WERI-Rb-1 (cell line): ENCODE measurements around the gene GOLT1B.

Experiments
- DNase-seq: peaks from one replicate; pipeline ENCODE4 v3.0.0-alpha.2; 2020
- H3K27ac ChIP-seq: fragments of 250-450 bp; sonication (Bioruptor Pico); 2 replicates; pipeline ENCODE4 v1.5.1; 2020; ENCODE audit warnings: mild to moderate bottlenecking, moderate library complexity
- H3K27me3 ChIP-seq: fragments of 250-450 bp; sonication (Bioruptor Pico); 2 replicates; pipeline ENCODE4 v1.5.1; 2021; ENCODE audit warnings: mild to moderate bottlenecking, low read depth, moderate library complexity; ENCODE audit not compliant: insufficient read depth, severe bottlenecking
- H3K36me3 ChIP-seq: fragments of 250-450 bp; sonication (Bioruptor Pico); 2 replicates; pipeline ENCODE4 v1.5.1; 2020; ENCODE audit warnings: mild to moderate bottlenecking, moderate library complexity
- H3K4me3 ChIP-seq: 2 replicates; pipeline ENCODE4 v1.5.1; 2011; ENCODE audit warnings: low read depth, mild to moderate bottlenecking, control low read depth, low read length
- H3K9me3 ChIP-seq: fragments of 250-450 bp; sonication (Bioruptor Pico); 2 replicates; pipeline ENCODE4 v1.5.1; 2021; ENCODE audit warnings: mild to moderate bottlenecking, moderate library complexity; ENCODE audit not compliant: severe bottlenecking
- TF ChIP-seq, protein P1 (sequence below): IDR thresholded peaks from 2 replicates; pipeline ENCODE4 v1.5.1; 2011; ENCODE audit warnings: low read depth, mild to moderate bottlenecking, control low read depth, inconsistent platforms, low read length

GOLT1B gene

DNA sequence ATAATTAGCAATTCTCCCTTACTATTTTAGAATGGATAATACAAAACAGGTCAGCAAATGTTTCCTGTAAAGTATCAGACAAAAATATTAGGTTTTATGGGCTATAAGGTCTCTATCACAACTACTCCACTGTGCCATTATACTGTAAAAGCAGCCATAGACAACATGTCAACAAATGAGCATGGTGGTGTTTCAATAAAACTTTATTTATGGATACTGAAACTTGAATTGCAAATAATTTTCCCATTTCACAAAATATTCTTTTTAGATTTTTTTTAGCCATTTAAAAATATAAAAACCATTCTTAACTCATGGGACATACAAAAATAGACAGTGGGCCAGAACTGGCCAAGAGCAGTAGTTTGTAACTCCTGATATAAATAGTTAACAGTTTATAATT, 15.6 kb upstream of the GOLT1B start:
- Histone ChIP-seq H3K27ac (no peak overlapping the region), H3K36me3 (peaks cover 17% of the 10 kb centered on the region), H3K4me3 (no peak overlapping the region), H3K9me3 (no peaks in the 10 kb centered on the region), H3K27me3 (no peaks in the 10 kb centered on the region)
- TF ChIP-seq, protein P1, sequence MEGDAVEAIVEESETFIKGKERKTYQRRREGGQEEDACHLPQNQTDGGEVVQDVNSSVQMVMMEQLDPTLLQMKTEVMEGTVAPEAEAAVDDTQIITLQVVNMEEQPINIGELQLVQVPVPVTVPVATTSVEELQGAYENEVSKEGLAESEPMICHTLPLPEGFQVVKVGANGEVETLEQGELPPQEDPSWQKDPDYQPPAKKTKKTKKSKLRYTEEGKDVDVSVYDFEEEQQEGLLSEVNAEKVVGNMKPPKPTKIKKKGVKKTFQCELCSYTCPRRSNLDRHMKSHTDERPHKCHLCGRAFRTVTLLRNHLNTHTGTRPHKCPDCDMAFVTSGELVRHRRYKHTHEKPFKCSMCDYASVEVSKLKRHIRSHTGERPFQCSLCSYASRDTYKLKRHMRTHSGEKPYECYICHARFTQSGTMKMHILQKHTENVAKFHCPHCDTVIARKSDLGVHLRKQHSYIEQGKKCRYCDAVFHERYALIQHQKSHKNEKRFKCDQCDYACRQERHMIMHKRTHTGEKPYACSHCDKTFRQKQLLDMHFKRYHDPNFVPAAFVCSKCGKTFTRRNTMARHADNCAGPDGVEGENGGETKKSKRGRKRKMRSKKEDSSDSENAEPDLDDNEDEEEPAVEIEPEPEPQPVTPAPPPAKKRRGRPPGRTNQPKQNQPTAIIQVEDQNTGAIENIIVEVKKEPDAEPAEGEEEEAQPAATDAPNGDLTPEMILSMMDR = no peak
- DNase-seq = no peak

DNA sequence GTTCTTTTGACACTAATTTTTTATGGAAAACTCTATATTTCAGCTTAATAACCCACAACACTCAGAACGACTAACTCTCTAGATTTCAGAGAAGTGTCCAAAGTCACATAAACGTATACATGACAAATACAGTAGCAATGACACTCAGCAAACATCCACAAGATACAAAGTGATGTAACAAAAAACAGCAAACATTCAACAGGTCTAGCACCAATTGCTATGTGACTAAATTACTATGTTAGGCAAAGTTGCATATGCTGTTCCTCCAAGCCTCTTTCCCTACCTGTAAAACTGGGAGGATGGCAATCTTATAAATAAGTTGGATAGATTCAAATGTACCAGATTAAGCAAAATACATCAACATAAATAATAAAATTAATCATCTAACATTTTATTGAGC, 1.8 kb upstream of the GOLT1B start:
- no peak overlapping the region for H3K4me3 ChIP-seq
- TF ChIP-seq, protein P1 = no peak

DNA sequence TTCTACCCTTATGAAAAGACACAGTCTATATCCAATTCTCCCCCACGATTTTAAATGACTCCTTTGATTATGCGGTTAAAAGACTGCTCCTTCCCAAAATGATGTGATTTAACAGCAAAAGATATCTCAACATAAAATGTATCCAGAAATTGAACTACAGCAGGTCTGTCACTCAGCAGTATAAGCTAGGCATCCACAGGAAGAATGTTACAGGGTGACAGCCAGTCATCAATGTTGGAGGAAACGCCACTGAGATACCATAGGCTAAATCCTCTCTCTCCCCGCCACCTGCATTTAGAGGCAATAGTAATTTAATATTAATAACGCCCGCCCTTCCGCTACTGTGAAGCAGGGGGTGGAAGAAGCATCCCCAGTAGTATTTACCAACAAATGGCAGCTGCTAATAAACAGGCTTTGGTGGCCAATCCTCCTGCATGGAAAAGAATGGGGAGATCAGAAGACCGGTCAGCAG, 767 bp upstream of the GOLT1B start:
- Histone ChIP-seq H3K27me3 (no peaks in the 10 kb centered on the region), H3K9me3 (no peaks in the 10 kb centered on the region), H3K4me3 (peak overlapping the region; percentile 86), H3K27ac (peak overlapping the region; percentile 70), H3K36me3 (peaks cover 23% of the 10 kb centered on the region)
- DNase-seq = no peak
- TF ChIP-seq, protein P1 = no peak

More for the DNA sequence above, 1.8 kb upstream of the GOLT1B start:
- Histone ChIP-seq H3K27me3 (no peaks in the 10 kb centered on the region), H3K36me3 (peaks cover 30% of the 10 kb centered on the region), H3K27ac (no peak overlapping the region), H3K9me3 (no peaks in the 10 kb centered on the region)
- DNase-seq = no peak

DNA sequence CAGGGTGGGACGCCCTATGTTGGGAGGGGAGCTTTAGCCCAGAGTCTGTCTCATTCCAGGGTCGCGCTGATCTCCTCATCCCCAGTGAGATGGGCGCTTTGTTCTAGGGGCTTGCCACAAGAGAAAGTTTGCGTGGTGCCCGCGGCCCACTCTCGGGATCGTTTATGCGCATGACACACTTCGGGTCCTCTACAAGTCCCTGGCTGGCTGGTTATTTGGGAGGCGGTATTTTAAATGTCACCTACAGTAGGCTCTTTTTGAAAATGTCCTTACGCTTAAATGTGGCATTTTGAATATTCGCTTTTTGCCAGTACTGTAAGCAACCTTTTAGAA, 541 bp downstream of the GOLT1B start:
- no peak for DNase-seq
- H3K27ac ChIP-seq = peak overlapping the region; percentile 67

DNA sequence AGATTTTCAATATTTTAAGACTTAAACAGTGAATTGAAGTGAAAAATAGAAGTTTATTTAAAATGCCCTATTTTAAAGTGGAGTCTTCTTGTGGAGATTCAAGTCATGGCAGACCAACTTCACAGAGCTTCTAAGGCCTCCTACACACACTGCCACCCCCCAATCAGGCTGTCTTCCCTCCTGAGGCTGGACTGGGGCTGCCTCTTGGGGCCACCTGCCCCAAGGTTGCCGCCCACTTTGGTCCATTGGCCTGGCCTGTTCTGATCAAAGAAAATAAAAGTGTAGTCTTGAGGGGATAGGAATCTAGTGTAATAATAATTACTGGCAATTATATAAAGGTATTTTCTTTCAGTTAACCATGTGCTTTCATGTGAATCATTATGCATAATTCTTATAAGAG, 1.3 kb downstream of the GOLT1B start:
- H3K4me3 ChIP-seq = peak overlapping the region; percentile 86
- H3K27ac ChIP-seq = no peak overlapping the region
- no peak for DNase-seq
- H3K9me3 ChIP-seq = no peaks in the 10 kb centered on the region
- TF ChIP-seq, protein P1 = no peak
- H3K27me3 ChIP-seq = no peaks in the 10 kb centered on the region
- peaks cover 11% of the 10 kb centered on the region for H3K36me3 ChIP-seq

More for the DNA sequence above, 541 bp downstream of the GOLT1B start:
- Histone ChIP-seq H3K27me3 (no peaks in the 10 kb centered on the region), H3K9me3 (no peaks in the 10 kb centered on the region), H3K36me3 (peaks cover 18% of the 10 kb centered on the region), H3K4me3 (peak overlapping the region; percentile 86)
- TF ChIP-seq, protein P1 = no peak

DNA sequence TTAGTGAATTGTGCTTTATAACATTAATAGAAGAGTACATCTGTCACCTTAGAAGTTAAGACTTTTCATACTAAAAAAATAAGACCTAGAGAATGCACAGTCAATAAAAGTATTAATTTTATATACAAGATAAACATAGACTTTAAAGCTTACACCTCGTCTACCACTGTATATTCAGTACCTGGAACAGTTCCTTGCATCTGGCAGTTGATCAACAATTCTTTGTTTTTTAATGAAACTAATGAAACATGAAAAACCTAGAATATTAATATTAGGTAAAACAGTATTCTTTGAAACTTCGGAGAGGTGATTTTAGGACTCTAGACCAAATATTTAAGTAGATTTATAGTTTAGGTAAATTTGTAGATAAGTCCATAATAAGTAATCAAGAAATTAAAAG, 4.3 kb downstream of the GOLT1B start:
- TF ChIP-seq, protein P1 = no peak
- no peak overlapping the region for H3K27ac ChIP-seq
- no peaks in the 10 kb centered on the region for H3K9me3 ChIP-seq
- H3K36me3 ChIP-seq = peaks cover 11% of the 10 kb centered on the region
- H3K27me3 ChIP-seq = no peaks in the 10 kb centered on the region
- H3K4me3 ChIP-seq = no peak overlapping the region
- no peak for DNase-seq
